BE2C (cell line): ENCODE data around the gene LRMDA.

ENCODE experiments used
- DNase-seq: peaks from one replicate; pipeline ENCODE4 v3.0.0-alpha.2; 2020
- H3K27me3 ChIP-seq: fragments of 250-450 bp; sonication (Bioruptor Pico); 2 replicates; pipeline ENCODE4 v1.5.1; 2020; ENCODE audit warnings: mild to moderate bottlenecking
- H3K36me3 ChIP-seq: fragments of 250-450 bp; sonication (Bioruptor Pico); 2 replicates; pipeline ENCODE4 v1.5.1; 2020; ENCODE audit warnings: mild to moderate bottlenecking
- H3K4me1 ChIP-seq: fragments of 250-450 bp; sonication (Bioruptor Pico); 2 replicates; pipeline ENCODE4 v1.5.1; 2020
- H3K4me3 ChIP-seq: 2 replicates; pipeline ENCODE4 v1.5.1; 2011; ENCODE audit warnings: low read depth, low read length
- H3K9me3 ChIP-seq: fragments of 250-450 bp; sonication (Bioruptor Pico); 2 replicates; pipeline ENCODE4 v1.5.1; 2020
- TF ChIP-seq, protein P1 (sequence below): IDR thresholded peaks from 2 replicates; pipeline ENCODE4 v1.5.1; 2012; ENCODE audit warnings: mild to moderate bottlenecking, low read depth, low read length

Gene LRMDA

DNA sequence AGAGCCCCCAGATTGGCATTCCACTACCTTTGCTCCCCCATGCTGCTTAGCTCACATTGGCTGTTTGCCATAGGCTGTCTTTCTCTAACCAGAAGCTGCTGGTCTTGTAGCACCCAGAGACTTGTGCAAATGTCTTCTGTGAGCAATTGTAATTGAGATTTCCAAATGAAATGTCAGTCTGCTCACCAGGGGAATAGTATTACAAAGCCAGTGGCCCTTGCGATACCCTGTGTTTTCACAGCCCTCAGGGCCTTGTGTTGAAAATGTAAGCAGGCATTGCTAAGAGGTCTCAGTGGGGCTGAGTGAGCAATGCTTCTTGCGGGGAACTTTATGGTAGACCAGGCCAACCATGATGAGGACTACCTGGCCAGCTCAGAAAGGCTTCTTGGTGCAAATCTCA is 746.5 kb downstream of the LRMDA start:
- no peaks in the 10 kb centered on the region for H3K27me3 ChIP-seq

DNA sequence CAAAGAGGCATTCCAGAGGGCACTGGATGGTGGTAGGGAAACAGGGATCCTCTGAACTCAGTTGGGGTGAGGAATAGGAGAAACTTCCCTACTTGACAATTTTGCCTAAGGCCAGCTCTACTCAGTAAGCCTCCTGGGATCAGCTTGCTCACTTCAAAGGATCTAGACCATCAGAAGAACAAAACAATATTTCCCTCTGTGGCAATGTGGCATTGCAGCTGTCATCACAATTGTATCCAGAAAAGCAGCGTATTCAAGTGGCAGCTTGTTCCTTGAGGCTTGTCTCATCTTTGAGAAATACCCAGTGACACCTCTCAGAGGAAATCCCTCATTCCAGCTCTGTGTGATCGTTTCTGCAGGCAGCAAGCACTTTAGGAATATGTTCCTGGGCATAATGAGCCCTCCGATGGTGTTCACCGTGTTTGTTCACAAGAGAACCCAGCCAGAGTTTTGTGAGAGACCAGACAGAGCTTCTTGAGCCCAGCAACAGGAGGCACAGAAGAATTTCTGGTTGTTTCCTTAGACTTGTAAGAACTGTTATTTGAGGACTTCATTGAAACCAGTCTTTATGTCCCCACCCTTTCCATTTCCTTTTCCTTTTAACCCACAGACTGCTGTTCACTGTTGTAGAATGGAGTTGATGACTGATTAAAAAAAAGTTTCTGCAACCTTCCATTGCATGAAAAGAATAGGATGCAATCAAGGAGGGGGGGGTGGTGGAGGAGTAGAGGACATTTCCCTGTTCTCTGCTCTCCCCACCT is 747.3 kb downstream of the LRMDA start:
- Histone ChIP-seq H3K27me3 (no peaks in the 10 kb centered on the region), H3K9me3 (no peaks in the 10 kb centered on the region), H3K4me1 (no peaks in the 10 kb centered on the region; the same call in 1 of the 2 replicates), H3K4me3 (no peak overlapping the region), H3K36me3 (no peaks in the 10 kb centered on the region)
- TF ChIP-seq, protein P1, sequence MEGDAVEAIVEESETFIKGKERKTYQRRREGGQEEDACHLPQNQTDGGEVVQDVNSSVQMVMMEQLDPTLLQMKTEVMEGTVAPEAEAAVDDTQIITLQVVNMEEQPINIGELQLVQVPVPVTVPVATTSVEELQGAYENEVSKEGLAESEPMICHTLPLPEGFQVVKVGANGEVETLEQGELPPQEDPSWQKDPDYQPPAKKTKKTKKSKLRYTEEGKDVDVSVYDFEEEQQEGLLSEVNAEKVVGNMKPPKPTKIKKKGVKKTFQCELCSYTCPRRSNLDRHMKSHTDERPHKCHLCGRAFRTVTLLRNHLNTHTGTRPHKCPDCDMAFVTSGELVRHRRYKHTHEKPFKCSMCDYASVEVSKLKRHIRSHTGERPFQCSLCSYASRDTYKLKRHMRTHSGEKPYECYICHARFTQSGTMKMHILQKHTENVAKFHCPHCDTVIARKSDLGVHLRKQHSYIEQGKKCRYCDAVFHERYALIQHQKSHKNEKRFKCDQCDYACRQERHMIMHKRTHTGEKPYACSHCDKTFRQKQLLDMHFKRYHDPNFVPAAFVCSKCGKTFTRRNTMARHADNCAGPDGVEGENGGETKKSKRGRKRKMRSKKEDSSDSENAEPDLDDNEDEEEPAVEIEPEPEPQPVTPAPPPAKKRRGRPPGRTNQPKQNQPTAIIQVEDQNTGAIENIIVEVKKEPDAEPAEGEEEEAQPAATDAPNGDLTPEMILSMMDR: no peak
- DNase-seq: no peak

More for the DNA sequence above, 746.5 kb downstream of the LRMDA start:
- no peak for DNase-seq
- Histone ChIP-seq H3K4me3 (no peak overlapping the region), H3K4me1 (no peaks in the 10 kb centered on the region; the same call in 1 of the 2 replicates), H3K36me3 (no peaks in the 10 kb centered on the region), H3K9me3 (no peaks in the 10 kb centered on the region)
- TF ChIP-seq, protein P1: no peak

DNA sequence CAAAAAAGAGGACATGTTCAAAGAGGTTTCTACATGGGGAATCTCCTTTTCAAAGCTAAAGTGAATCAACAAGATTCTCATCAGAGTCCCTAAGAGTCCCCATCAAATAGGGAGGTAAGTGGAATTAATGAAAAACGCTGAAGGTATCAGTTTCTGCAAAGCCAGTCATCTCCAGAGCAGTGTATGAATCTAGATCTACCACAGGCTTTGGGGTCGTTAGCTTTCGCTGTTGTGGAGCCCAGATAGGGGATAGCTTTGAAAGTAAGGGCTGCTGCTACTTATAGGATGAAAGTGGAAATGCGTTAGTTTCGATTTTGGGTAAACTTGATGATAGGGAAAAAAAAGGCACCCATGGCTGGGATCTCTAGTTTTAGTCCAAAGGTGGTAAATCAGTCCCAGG is 748.4 kb downstream of the LRMDA start:
- Histone ChIP-seq H3K27me3 (no peaks in the 10 kb centered on the region), H3K4me1 (no peaks in the 10 kb centered on the region; the same call in 1 of the 2 replicates), H3K36me3 (no peaks in the 10 kb centered on the region), H3K4me3 (no peak overlapping the region), H3K9me3 (no peaks in the 10 kb centered on the region)
- no peak for DNase-seq
- TF ChIP-seq, protein P1: no peak

DNA sequence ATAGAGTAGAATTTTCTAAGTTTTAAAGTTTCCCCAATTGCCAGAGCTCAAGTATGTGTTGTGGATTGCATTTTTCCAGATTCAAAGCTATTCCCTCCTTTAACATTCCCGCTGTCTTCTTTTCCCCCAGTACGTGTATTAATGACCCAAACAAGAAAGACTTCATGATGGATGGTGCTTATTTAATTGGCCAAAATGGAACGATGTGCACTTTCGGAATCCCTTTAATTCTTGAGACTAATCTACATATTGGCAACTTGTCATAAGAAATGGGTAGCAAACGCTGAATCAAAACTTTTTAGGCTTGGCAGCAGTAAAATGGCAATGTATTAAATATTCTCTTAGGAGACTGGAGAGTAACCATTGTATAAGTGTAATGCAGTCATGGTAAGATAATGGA is 753.2 kb downstream of the LRMDA start:
- DNase-seq: no peak
- no peak overlapping the region for H3K4me3 ChIP-seq
- H3K9me3 ChIP-seq: no peaks in the 10 kb centered on the region
- no peaks in the 10 kb centered on the region for H3K27me3 ChIP-seq
- H3K36me3 ChIP-seq: no peaks in the 10 kb centered on the region
- TF ChIP-seq, protein P1: no peak
- H3K4me1 ChIP-seq: no peaks in the 10 kb centered on the region

DNA sequence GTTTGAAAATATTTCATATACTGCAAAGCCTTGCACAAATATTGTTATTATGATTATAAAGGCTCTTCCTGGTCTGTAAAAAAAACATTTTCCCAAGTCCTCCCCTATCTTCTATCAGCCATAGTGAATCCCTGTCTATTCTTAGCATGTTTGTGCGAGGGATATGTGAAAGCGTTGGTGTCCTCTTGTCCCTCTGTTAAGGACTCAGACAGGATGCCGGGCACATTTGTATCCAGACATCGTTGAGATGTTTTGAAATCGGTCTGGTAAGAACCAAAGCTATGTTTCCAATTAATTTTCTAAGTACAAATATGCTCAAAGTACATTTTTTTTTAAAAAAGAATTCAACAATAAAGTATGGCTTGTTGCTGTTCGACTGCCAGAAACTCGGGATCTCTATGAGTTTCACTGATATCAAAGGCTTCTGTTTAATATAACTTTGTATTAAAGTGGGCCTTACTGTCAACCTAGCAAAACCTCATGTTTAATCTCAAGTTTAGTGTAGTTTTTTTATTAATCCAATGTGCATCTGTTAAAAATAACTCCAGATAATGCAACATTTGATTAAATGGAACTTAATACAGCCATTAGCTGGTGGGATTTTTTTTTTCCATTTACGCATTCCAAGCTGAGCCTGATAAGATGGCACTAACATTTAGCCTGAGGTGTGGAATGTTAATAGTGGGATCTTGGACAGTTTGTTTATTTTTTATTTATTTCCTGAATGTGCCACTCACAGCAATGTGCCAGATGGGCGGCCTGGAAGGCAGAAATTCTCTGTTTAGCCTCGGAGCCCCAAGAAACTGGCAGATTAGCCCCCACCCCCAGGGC is 754.3 kb downstream of the LRMDA start:
- DNase-seq: no peak
- TF ChIP-seq, protein P1: no peak
- Histone ChIP-seq H3K9me3 (no peaks in the 10 kb centered on the region), H3K4me1 (no peaks in the 10 kb centered on the region), H3K4me3 (no peak overlapping the region), H3K27me3 (no peaks in the 10 kb centered on the region), H3K36me3 (no peaks in the 10 kb centered on the region)

DNA sequence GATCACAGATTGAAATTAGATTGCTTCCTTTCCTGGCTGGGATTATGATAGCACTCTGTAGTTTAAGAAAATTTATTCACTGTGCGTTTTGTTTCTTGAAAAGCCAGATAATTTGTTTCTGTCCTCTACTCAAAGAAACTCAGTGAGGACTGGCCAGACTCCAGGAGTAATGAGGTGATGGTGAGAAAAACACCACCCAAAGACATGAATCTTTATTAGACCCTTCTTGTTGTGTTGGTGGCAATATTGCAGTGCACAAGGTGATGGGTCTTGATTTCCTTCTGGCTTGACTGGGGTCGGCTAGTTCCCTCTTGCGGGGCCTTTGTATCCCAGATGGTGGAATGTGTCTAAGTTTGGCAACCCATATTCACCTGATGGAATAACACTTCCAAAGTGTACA is 756.8 kb downstream of the LRMDA start:
- Histone ChIP-seq H3K27me3 (no peaks in the 10 kb centered on the region), H3K36me3 (no peaks in the 10 kb centered on the region), H3K4me1 (no peaks in the 10 kb centered on the region), H3K4me3 (no peak overlapping the region), H3K9me3 (no peaks in the 10 kb centered on the region)
- TF ChIP-seq, protein P1: no peak
- DNase-seq: no peak
